Esophagus muscularis mucosa (tissue), 4 donors: ENCODE measurements around the gene GJB4.

Experiments used
- CTCF ChIP-seq, 3 experiments: fragments of 200-600 bp in 2 of 3; fragments of 450-650 bp in 1 of 3; sonication (generic) in 2 of 3; IDR thresholded peaks; one replicate each; pipeline ENCODE4 v1.5.1; 2017 to 2019; ENCODE audit warnings: antibody characterized with exemption in 3 of 3, mild to moderate bottlenecking in 2 of 3, moderate library complexity in 1 of 3
- EP300 ChIP-seq: sonication (generic); formaldehyde crosslinking; IDR thresholded peaks from one replicate; pipeline ENCODE4 v1.6.1; 2017; ENCODE audit warnings: antibody characterized with exemption
- POLR2A ChIP-seq: fragments of 450-650 bp; IDR thresholded peaks from one replicate; pipeline ENCODE4 v1.6.1; 2017; ENCODE audit warnings: antibody characterized with exemption, moderate library complexity, mild to moderate bottlenecking, low read depth
- POLR2AphosphoS5 ChIP-seq, 2 donors: sonication (generic); formaldehyde crosslinking; IDR thresholded peaks; one replicate each; pipeline ENCODE4 v1.6.1; 2017; ENCODE audit warnings: antibody characterized with exemption in 2 of 2

GRCh38 chr1:34795916-34796315 lies 36.4 kb downstream of the GJB4 start:
- TF ChIP-seq CTCF (IDR thresholded peaks at IDR 0.05) (no peak), POLR2AphosphoS5 (IDR thresholded peaks at IDR 0.05) (no peak), EP300 (no peak), POLR2A (no peak)
